Neural cell (in vitro differentiated cells): ENCODE data around the gene TLE3. TPM values are rescaled to one million over a fixed set of nuclear protein-coding genes. Genes with fewer than 3 reads are reported as not detected.

Experiments used
- H2AFZ ChIP-seq: fragments of 200-600, 300-800 bp; sonication (generic), shearing (Covaris generic); 2 replicates; pipeline ENCODE4 v1.6.0; 2014; ENCODE audit warnings: low read depth, mild to moderate bottlenecking, antibody characterized with exemption, low read length, moderate library complexity
- H3F3A ChIP-seq: fragments of 200-600 bp; shearing (Covaris generic); 2 replicates; pipeline ENCODE4 v1.6.1; 2016; ENCODE audit warnings: mild to moderate bottlenecking, moderate library complexity, mixed read lengths, antibody characterized with exemption, low read length; ENCODE audit not compliant: insufficient read depth, poor library complexity, severe bottlenecking
- H3K27ac ChIP-seq: fragments of 200-600, 300-800 bp; sonication (generic), shearing (Covaris generic); 2 replicates; pipeline ENCODE4 v1.5.1; 2014; ENCODE audit warnings: mild to moderate bottlenecking, low read length, moderate library complexity
- H3K27me3 ChIP-seq: fragments of 300-800, 200-600 bp; sonication (generic), shearing (Covaris generic); 2 replicates; pipeline ENCODE4 v1.6.0; 2014; ENCODE audit warnings: mild to moderate bottlenecking, low read depth, low read length, moderate library complexity; ENCODE audit not compliant: insufficient read depth
- H3K36me3 ChIP-seq: fragments of 300-800, 200-600 bp; sonication (generic), shearing (Covaris generic); 2 replicates; pipeline ENCODE4 v1.5.1; 2014; ENCODE audit warnings: mild to moderate bottlenecking, antibody characterized with exemption, low read length, moderate library complexity; ENCODE audit not compliant: insufficient read depth
- H3K4me2 ChIP-seq: fragments of 300-800, 200-600 bp; sonication (generic), shearing (Covaris generic); 2 replicates; pipeline ENCODE4 v1.6.0; 2014; ENCODE audit warnings: mild to moderate bottlenecking, low read length
- H3K4me3 ChIP-seq: fragments of 300-800, 200-600 bp; sonication (generic), shearing (Covaris generic); 2 replicates; pipeline ENCODE4 v1.5.1; 2014; ENCODE audit warnings: mild to moderate bottlenecking, low read length, moderate library complexity
- H3K79me2 ChIP-seq: fragments of 200-600 bp; shearing (Covaris generic); replicated peaks from 2 replicates; pipeline ENCODE4 v1.6.0; 2014; ENCODE audit warnings: mild to moderate bottlenecking, low read length, moderate library complexity; ENCODE audit not compliant: insufficient read depth
- H3K9ac ChIP-seq: fragments of 300-800, 200-600 bp; sonication (generic), shearing (Covaris generic); 2 replicates; pipeline ENCODE4 v1.6.1; 2016; ENCODE audit warnings: mild to moderate bottlenecking, low read length, mixed read lengths
- H3K9me2 ChIP-seq: fragments of 200-600 bp; shearing (Covaris generic); 2 replicates; pipeline ENCODE4 v1.6.1; 2016; ENCODE audit warnings: mild to moderate bottlenecking, low read length, mixed read lengths; ENCODE audit not compliant: insufficient read depth
- H3K9me3 ChIP-seq: fragments of 200-600, 300-800 bp; sonication (generic), shearing (Covaris generic); 2 replicates; pipeline ENCODE4 v1.6.1; 2016; ENCODE audit warnings: mild to moderate bottlenecking, mixed run types, low read length, moderate library complexity, mixed read lengths
- H4K20me1 ChIP-seq: fragments of 200-600 bp; shearing (Covaris generic); 2 replicates; pipeline ENCODE4 v1.6.1; 2016; ENCODE audit warnings: mild to moderate bottlenecking, mixed run types; ENCODE audit not compliant: insufficient read depth
- EP300 ChIP-seq: fragments of 450-650 bp; conservative IDR thresholded peaks from 2 replicates; pipeline ENCODE4 v1.6.1; 2014; ENCODE audit warnings: antibody characterized with exemption, mild to moderate bottlenecking, moderate library complexity; ENCODE audit not compliant: poor library complexity, severe bottlenecking
- EZH2 ChIP-seq: fragments of 200-600, 300-800 bp; shearing (Covaris generic), sonication (generic); IDR thresholded peaks from 2 replicates; pipeline ENCODE4 v1.6.1; 2014; ENCODE audit warnings: antibody characterized with exemption, low read length, borderline replicate concordance, mild to moderate bottlenecking; ENCODE audit not compliant: insufficient read depth, poor library complexity, severe bottlenecking
- MXI1 ChIP-seq: fragments of 450-650 bp; conservative IDR thresholded peaks from 2 replicates; pipeline ENCODE4 v1.6.1; 2014; ENCODE audit warnings: antibody characterized with exemption, mild to moderate bottlenecking; ENCODE audit not compliant: poor library complexity, severe bottlenecking
- POLR2AphosphoS5 ChIP-seq: IDR thresholded peaks from 2 replicates; pipeline ENCODE4 v1.6.1; 2012
- RAD21 ChIP-seq: fragments of 450-650 bp; conservative IDR thresholded peaks from 2 replicates; pipeline ENCODE4 v1.6.1; 2014; ENCODE audit warnings: antibody characterized with exemption, mild to moderate bottlenecking, moderate library complexity
- REST ChIP-seq: IDR thresholded peaks from 2 replicates; pipeline ENCODE4 v1.6.1; 2012; ENCODE audit warnings: borderline replicate concordance
- SMC3 ChIP-seq: fragments of 450-650 bp; conservative IDR thresholded peaks from 2 replicates; pipeline ENCODE4 v1.6.1; 2014; ENCODE audit warnings: antibody characterized with exemption, mild to moderate bottlenecking, moderate library complexity; ENCODE audit not compliant: poor library complexity
- TAF1 ChIP-seq: IDR thresholded peaks from 2 replicates; pipeline ENCODE4 v1.6.1; 2012; ENCODE audit warnings: low read depth
- polyA plus RNA-seq: library from polyadenylated mRNA; depleted of rRNA; stranded (reverse); fragments of >200 nt; gene quantifications from 2 replicates; pipeline ENCODE4 v1.2.3, GENCODE V29; 2014
- TF ChIP-seq, protein P1 (sequence below): fragments of 450-650 bp; IDR thresholded peaks from 2 replicates; pipeline ENCODE4 v1.5.1; 2014; ENCODE audit warnings: antibody characterized with exemption, mild to moderate bottlenecking, moderate library complexity; ENCODE audit not compliant: poor library complexity, severe bottlenecking

TLE3 gene
- polyA plus RNA-seq, 1 donor from 2014 or later: 27.6 TPM

DNA sequence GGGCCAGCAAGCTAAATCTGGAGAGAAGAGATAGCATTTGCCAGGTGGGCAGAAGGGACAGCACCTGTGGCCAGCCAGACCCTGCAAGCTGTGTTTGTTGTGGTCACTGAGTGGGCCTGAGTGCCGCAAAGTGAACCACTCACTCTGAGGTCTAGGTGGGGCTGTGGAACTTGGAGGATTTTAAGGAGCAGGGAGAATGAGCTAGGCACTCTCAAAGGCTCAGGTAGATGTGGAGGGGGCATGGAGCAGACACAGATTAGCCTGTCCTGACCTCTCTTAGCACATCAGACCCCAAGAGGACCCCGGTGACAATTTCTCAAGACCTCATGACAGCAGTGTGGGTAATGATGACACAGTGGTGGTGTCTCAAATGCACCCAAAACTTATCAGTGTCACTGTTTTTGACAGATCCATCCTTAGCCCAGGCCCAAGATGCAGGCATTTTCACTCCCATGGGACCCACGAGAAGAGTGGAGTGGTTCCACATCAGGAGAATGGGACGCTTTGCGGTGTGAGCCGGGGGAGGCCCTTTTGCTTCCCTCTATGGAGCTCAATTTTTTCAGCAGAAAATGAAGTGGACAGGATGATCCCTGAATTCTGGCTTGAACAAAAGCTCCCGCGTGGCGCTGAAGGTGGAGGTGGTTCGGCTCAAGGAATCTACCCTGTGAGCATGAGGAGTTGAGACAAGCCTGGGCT is 43.8 kb upstream of the TLE3 start:
- H3K36me3 ChIP-seq: no peaks in the 10 kb centered on the region
- no peaks in the 10 kb centered on the region for H3K27me3 ChIP-seq
- no peak overlapping the region for H3K4me3 ChIP-seq
- H3K4me2 ChIP-seq: no peak overlapping the region
- H3K79me2 ChIP-seq: no peaks in the 10 kb centered on the region
- H2AFZ ChIP-seq: no peak overlapping the region
- H3F3A ChIP-seq: no peaks in the 10 kb centered on the region
- H3K9me3 ChIP-seq: no peaks in the 10 kb centered on the region
- TF ChIP-seq, protein P1, sequence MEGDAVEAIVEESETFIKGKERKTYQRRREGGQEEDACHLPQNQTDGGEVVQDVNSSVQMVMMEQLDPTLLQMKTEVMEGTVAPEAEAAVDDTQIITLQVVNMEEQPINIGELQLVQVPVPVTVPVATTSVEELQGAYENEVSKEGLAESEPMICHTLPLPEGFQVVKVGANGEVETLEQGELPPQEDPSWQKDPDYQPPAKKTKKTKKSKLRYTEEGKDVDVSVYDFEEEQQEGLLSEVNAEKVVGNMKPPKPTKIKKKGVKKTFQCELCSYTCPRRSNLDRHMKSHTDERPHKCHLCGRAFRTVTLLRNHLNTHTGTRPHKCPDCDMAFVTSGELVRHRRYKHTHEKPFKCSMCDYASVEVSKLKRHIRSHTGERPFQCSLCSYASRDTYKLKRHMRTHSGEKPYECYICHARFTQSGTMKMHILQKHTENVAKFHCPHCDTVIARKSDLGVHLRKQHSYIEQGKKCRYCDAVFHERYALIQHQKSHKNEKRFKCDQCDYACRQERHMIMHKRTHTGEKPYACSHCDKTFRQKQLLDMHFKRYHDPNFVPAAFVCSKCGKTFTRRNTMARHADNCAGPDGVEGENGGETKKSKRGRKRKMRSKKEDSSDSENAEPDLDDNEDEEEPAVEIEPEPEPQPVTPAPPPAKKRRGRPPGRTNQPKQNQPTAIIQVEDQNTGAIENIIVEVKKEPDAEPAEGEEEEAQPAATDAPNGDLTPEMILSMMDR: no peak
- TF ChIP-seq EP300 (no peak), SMC3 (no peak), EZH2 (no peak), RAD21 (no peak), TAF1 (no peak), MXI1 (no peak), REST (no peak), POLR2AphosphoS5 (no peak)
- no peaks in the 10 kb centered on the region for H4K20me1 ChIP-seq
- no peaks in the 10 kb centered on the region for H3K9me2 ChIP-seq
- H3K9ac ChIP-seq: no peak overlapping the region
- no peak overlapping the region for H3K27ac ChIP-seq

- Histone ChIP-seq H4K20me1 (no peaks in the 10 kb centered on the region), H3F3A (no peaks in the 10 kb centered on the region), H3K9me3 (no peaks in the 10 kb centered on the region), H3K36me3 (no peaks in the 10 kb centered on the region), H3K4me3 (no peak overlapping the region), H3K27me3 (no peaks in the 10 kb centered on the region), H3K4me2 (no peak overlapping the region), H3K9me2 (no peaks in the 10 kb centered on the region), H2AFZ (no peak overlapping the region), H3K27ac (no peak overlapping the region), H3K79me2 (no peaks in the 10 kb centered on the region), H3K9ac (no peak overlapping the region)
- no peak for TF ChIP-seq TAF1
- no peak for TF ChIP-seq EP300
- TF ChIP-seq MXI1: no peak
- no peak for TF ChIP-seq RAD21
- no peak for TF ChIP-seq EZH2
- TF ChIP-seq REST: no peak
- no peak for TF ChIP-seq POLR2AphosphoS5
- TF ChIP-seq, protein P1: no peak
- no peak for TF ChIP-seq SMC3
Observed at GRCh38 chr15:70140543-70141375, 43.0 kb upstream of the TLE3 start.
